BE2C (cell line): ENCODE results near the gene UMAD1.

ENCODE experiments used
- DNase-seq: peaks from one replicate; pipeline ENCODE4 v3.0.0-alpha.2; 2020
- H3K27me3 ChIP-seq: fragments of 250-450 bp; sonication (Bioruptor Pico); 2 replicates; pipeline ENCODE4 v1.5.1; 2020; ENCODE audit warnings: mild to moderate bottlenecking
- H3K36me3 ChIP-seq: fragments of 250-450 bp; sonication (Bioruptor Pico); 2 replicates; pipeline ENCODE4 v1.5.1; 2020; ENCODE audit warnings: mild to moderate bottlenecking
- H3K4me1 ChIP-seq: fragments of 250-450 bp; sonication (Bioruptor Pico); 2 replicates; pipeline ENCODE4 v1.5.1; 2020
- H3K4me3 ChIP-seq: 2 replicates; pipeline ENCODE4 v1.5.1; 2011; ENCODE audit warnings: low read depth, low read length
- H3K9me3 ChIP-seq: fragments of 250-450 bp; sonication (Bioruptor Pico); 2 replicates; pipeline ENCODE4 v1.5.1; 2020
- TF ChIP-seq, protein P1 (sequence below): IDR thresholded peaks from 2 replicates; pipeline ENCODE4 v1.5.1; 2012; ENCODE audit warnings: mild to moderate bottlenecking, low read depth, low read length

UMAD1 gene

DNA sequence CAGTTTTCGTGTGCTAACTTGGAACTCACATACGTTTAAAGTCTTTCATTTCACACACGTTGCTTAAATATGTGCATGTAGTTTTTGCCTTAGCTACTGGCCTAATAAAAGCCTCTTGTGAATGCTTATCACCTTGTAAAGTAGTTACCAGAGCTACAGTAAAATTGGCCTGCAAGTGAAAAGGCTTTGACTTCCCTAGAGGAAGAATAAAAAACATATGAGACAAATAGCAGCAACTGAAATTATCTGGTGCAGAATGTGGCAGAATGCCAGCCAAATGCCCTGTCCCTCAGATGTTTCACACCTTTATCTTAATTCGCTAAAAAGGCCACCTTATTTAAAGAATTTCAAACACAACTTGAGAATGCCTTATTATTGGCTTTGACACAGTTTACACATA is 105.9 kb downstream of the UMAD1 start:
- H3K27me3 ChIP-seq: no peaks in the 10 kb centered on the region; the same call in 1 of the 2 replicates
- H3K9me3 ChIP-seq: no peaks in the 10 kb centered on the region
- DNase-seq: no peak
- H3K4me3 ChIP-seq: no peak overlapping the region
- no peaks in the 10 kb centered on the region for H3K4me1 ChIP-seq
- TF ChIP-seq, protein P1, sequence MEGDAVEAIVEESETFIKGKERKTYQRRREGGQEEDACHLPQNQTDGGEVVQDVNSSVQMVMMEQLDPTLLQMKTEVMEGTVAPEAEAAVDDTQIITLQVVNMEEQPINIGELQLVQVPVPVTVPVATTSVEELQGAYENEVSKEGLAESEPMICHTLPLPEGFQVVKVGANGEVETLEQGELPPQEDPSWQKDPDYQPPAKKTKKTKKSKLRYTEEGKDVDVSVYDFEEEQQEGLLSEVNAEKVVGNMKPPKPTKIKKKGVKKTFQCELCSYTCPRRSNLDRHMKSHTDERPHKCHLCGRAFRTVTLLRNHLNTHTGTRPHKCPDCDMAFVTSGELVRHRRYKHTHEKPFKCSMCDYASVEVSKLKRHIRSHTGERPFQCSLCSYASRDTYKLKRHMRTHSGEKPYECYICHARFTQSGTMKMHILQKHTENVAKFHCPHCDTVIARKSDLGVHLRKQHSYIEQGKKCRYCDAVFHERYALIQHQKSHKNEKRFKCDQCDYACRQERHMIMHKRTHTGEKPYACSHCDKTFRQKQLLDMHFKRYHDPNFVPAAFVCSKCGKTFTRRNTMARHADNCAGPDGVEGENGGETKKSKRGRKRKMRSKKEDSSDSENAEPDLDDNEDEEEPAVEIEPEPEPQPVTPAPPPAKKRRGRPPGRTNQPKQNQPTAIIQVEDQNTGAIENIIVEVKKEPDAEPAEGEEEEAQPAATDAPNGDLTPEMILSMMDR: no peak
- H3K36me3 ChIP-seq: no peaks in the 10 kb centered on the region

DNA sequence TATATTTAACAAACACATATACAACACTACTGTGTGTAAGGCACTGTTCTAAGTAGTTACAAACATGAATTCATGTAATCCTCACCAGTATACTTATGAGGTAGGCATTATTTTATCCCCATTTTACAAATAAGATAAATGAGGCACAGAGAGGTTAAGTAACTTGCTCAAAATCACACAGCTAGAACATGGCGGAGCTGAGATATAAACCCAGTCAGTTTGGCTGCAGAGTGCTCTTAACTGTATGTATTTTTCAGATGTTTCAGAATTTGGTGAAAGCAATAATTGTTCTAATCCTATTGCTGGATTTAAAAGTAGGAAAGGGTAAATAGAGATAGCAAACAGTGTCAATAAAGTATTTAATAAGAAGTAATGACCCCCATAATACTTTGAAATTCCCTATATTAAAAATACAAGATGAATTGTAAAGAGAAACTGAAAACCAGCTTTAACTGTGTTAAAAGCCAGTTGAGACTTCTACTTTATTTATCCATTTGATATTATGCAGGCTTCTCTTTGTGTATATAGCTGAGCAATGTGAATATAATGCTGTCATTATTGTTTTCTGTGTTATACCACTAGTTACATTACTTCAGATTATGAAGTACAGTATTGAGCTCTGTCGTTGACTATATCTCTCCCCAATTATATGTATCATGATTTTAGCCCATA is 110.2 kb downstream of the UMAD1 start:
- Histone ChIP-seq H3K4me1 (no peaks in the 10 kb centered on the region), H3K4me3 (no peak overlapping the region), H3K27me3 (no peaks in the 10 kb centered on the region; the same call in 1 of the 2 replicates), H3K36me3 (no peaks in the 10 kb centered on the region), H3K9me3 (no peaks in the 10 kb centered on the region)
- TF ChIP-seq, protein P1: no peak
- no peak for DNase-seq

DNA sequence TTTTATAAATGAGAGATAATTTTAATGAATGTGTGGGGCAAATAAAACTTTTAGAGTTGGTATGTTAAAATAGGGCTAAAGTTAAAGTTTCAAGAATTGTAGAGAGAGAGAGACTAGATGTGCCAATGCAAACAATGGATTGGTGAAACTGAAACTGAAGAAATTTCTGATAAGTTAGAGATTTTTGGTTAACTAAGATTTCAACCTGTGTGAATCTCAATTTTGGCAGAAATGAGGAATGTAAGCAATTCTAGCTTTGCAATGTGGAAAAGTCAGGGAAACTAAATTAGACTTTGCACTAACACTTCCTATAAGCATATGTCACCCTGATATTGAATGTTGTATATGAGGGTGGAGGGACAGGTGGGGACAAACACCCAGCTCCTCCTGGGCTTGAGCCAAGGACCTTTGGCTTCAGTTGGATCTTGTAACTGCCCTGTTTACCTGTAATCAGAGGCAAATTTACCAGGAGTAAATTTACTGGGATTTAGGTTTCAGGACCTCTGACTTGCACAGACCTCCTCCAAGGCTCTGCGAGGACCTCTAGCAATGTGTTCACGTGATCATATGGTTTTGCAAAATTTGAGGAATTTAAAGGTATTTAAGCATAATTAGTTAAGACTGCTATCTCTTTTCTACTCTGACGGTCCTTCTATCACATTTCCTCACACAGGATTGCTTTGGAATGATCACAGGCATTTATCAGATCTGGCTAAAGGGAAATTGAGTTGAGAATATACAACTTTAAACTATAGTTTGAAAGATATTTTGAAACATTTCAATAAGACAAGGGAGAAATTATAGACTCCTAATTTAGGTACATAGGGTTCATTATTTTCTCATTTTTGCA is 110.9 kb downstream of the UMAD1 start:
- Histone ChIP-seq H3K4me1 (no peaks in the 10 kb centered on the region), H3K9me3 (no peaks in the 10 kb centered on the region), H3K36me3 (no peaks in the 10 kb centered on the region), H3K4me3 (no peak overlapping the region), H3K27me3 (no peaks in the 10 kb centered on the region; the same call in 1 of the 2 replicates)
- DNase-seq: no peak
- TF ChIP-seq, protein P1: no peak

DNA sequence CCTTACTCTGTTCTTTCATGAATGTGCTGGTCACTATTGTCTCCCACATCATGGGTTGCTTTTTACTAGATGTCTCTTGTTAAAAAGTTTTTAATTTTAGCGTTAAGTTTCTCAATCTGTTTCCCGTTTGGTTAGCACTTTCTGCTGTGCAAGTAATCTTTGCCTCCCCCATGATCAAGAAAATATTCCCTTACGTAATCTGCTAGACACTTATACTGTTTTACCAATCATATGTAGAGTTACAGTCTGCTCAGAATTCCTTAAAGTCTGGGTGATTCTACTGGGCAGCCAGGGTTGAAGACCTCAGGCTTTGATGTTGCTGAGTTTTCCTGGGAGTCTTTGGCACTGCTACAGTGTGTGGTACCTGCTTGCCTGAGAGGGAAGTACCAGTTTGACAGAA is 116.0 kb downstream of the UMAD1 start:
- H3K4me1 ChIP-seq: peaks cover 4% of the 10 kb centered on the region; the same call in 1 of the 2 replicates
- H3K36me3 ChIP-seq: no peaks in the 10 kb centered on the region
- no peak overlapping the region for H3K4me3 ChIP-seq
- H3K9me3 ChIP-seq: no peaks in the 10 kb centered on the region
- no peak for DNase-seq
- TF ChIP-seq, protein P1: no peak
- H3K27me3 ChIP-seq: no peaks in the 10 kb centered on the region

DNA sequence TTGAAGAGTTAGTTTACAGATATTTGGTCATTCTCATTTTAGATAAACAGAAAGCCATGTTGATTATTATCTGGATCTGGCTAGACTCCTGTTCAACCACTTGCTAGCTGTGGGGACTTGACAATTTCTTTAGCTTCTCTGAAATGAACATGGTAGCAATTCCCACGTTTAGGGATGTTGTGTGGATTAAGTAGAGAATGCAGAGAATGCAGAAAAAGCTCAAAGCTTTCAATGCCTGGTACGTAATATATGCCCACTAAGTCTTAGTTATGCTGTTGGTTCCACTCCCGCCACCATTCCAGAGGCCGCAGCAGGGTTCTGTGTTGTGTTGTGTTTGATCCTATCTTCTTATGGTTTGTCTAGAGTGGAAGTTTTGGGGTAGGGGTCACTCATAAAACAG is 117.0 kb downstream of the UMAD1 start:
- Histone ChIP-seq H3K36me3 (no peaks in the 10 kb centered on the region), H3K4me1 (peaks cover 4% of the 10 kb centered on the region; the same call in 1 of the 2 replicates), H3K9me3 (no peaks in the 10 kb centered on the region), H3K27me3 (no peaks in the 10 kb centered on the region), H3K4me3 (no peak overlapping the region)
- TF ChIP-seq, protein P1: no peak
- no peak for DNase-seq
